ACHN (cell line): ENCODE results near the gene CYTH1.

Experiments
- DNase-seq: peaks from one replicate; pipeline ENCODE4 v3.0.0-alpha.2; 2015
- in situ Hi-C: cut with HindIII; loops from 2 replicates; pipeline ENCODE4 v1.10.0; 2017; ENCODE audit warnings: low sequenced_read_pairs, low pct_ligation_motif_present, low pct_unique_long_range_greater_than_20kb

Gene CYTH1

DNA sequence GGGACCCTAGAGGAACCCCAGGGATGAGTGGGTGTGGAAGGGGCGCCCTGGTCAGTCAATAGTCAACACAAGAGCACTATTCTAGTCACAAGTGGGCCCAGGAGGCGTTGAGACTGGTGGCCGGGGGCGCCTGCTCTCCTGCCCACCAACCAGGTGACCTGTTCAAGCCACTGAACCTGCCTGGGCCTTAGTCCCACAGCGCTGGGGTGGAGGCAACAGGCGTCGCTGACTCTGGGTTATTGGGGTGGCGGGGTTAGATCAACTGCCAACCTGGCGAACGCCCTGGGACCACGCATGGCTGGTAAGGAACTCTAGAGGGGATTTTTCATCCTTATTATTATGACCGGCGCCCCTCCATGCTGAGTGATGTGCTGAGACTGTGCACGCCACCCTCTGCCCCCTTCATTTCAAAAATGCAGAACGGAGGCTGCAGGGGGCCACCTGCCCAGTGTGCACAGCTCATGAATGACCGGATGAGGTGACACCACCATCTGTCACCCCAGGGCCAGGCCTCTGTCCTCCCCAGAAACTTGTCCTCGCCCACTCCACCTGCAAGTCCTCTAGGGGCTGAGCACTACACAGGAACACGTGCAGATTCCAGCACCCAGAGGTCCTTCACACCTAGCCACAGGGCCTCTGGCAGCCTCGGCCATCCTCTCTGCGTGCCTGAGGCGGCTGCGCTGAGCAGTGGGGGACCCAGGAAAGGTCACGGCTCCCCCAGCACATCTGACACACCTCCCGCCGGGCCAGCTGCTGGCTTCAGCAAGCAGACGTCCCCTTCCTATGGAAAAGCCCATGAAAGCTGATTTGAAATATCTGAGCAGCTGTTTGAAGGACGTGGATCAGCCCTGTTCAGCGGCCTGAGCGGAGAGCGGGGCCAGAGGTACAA, 153.3 kb downstream of the CYTH1 start:
- no peak for DNase-seq

DNA sequence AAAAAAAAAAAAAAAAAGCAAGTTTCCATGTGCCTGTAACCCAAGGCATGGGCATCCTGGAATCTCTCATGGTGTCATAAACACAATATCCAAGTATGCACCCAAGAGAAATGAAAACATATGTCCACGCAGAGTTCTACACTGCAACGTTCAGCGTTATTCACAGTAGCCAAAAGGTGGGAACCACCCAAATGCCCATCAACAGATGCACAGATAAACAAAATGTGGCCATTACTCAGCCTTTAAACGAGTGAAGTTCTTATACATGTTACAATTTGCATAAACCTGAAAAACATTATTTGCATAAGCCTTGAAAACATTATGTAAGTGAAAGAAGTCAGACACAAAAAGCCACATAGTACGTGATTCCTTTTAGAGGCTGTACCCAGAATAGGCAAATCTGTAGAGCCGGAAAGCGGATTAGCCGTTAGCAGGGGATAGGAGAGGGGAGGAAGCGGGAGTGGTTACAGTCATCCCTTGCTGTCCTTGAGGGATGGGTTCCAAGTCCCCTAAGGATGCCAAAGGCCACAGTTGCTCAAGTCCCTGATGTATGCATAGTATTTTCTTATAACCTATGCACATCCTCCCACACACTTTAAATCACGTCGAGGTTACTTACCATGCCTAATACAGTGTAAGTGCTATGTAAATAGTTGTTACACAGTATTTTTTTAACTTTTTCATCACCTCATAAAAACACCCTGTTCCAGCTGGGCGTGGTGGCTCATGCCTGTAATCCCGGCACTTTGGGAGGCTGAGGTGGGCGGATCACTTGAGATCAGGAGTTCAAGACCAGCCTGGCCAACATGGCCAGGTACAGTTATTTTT, 157.5 kb downstream of the CYTH1 start:
- in situ Hi-C loops: no loop called here

More for the DNA sequence above, 153.3 kb downstream of the CYTH1 start:
- in situ Hi-C loops: no loop called here

More for the DNA sequence above, 157.5 kb downstream of the CYTH1 start:
- DNase-seq: no peak
